ENCODE data around the gene SCAP.

SCAP gene

DNA sequence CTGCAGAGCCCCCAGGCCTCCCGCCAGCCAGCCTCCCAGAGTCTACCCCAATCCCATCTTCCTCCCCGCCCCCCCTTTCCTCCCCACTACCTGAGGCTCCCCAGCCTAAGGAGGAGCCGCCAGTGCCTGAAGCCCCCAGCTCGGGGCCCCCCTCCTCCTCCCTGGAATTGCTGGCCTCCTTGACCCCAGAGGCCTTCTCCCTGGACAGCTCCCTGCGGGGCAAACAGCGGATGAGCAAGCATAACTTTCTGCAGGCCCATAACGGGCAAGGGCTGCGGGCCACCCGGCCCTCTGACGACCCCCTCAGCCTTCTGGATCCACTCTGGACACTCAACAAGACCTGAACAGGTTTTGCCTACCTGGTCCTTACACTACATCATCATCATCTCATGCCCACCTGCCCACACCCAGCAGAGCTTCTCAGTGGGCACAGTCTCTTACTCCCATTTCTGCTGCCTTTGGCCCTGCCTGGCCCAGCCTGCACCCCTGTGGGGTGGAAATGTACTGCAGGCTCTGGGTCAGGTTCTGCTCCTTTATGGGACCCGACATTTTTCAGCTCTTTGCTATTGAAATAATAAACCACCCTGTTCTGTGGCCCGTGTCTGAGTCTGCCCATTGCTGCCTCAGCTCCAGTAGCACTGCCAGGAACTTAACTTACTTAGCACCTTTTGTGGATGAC, 62.8 kb downstream of the SCAP start:
- DNase-seq = no peak

- DNase-seq = no peak
These were observed 63.3 kb downstream of the SCAP start for GRCh38 chr3:47412453-47412756.

GRCh38 chr3:47411696-47412452, 63.9 kb downstream of the SCAP start:
- no peak for DNase-seq

DNA sequence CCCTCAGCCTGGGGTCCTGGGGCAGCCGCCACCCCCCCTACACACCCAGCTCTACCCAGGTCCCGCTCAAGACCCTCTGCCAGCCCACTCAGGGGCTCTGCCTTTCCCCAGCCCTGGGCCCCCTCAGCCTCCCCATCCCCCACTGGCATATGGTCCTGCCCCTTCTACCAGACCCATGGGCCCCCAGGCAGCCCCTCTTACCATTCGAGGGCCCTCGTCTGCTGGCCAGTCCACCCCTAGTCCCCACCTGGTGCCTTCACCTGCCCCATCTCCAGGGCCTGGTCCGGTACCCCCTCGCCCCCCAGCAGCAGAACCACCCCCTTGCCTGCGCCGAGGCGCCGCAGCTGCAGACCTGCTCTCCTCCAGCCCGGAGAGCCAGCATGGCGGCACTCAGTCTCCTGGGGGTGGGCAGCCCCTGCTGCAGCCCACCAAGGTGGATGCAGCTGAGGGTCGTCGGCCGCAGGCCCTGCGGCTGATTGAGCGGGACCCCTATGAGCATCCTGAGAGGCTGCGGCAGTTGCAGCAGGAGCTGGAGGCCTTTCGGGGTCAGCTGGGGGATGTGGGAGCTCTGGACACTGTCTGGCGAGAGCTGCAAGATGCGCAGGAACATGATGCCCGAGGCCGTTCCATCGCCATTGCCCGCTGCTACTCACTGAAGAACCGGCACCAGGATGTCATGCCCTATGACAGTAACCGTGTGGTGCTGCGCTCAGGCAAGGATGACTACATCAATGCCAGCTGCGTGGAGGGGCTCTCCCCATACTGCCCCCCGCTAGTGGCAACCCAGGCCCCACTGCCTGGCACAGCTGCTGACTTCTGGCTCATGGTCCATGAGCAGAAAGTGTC, 64.7 kb downstream of the SCAP start:
- DNase-seq = no peak

DNA sequence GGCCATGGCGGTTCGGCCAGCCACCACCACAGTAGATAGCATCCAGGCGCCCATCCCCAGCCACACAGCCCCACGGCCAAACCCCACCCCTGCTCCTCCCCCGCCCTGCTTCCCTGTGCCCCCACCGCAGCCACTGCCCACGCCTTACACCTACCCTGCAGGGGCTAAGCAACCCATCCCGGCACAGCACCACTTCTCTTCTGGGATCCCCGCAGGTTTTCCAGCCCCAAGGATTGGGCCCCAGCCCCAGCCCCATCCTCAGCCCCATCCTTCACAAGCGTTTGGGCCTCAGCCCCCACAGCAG, 65.4 kb downstream of the SCAP start:
- no peak for DNase-seq

GRCh38 chr3:47409688-47410416, 65.9 kb downstream of the SCAP start:
- no peak for DNase-seq

- no peak for DNase-seq
These were observed 66.5 kb downstream of the SCAP start for GRCh38 chr3:47409284-47409683.

- DNase-seq = no peak
These were observed 66.9 kb downstream of the SCAP start for GRCh38 chr3:47408839-47409229.

GRCh38 chr3:47407896-47408838, 67.6 kb downstream of the SCAP start:
- DNase-seq = no peak

GRCh38 chr3:47407237-47407636, 68.5 kb downstream of the SCAP start:
- DNase-seq = no peak

DNA sequence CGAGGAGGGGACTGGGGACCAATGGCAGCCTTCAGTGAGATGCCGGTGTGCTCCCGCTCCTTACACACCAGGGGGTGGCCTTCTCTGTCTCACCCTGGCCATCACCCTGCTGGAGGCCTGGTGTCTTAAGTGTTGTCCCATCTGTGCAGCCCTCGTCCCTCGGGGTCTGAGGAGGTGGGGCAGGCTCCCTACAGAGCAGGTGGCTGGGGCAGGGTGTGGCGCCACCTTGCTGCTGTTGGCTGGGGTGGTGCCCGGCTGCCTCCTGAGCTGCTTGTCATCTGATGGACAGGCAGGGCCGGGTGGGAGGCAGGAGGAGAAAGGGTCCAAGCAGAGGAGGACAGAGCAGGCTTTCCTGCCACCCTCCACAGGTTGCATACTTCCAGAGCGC, 69.0 kb downstream of the SCAP start:
- DNase-seq = no peak

DNA sequence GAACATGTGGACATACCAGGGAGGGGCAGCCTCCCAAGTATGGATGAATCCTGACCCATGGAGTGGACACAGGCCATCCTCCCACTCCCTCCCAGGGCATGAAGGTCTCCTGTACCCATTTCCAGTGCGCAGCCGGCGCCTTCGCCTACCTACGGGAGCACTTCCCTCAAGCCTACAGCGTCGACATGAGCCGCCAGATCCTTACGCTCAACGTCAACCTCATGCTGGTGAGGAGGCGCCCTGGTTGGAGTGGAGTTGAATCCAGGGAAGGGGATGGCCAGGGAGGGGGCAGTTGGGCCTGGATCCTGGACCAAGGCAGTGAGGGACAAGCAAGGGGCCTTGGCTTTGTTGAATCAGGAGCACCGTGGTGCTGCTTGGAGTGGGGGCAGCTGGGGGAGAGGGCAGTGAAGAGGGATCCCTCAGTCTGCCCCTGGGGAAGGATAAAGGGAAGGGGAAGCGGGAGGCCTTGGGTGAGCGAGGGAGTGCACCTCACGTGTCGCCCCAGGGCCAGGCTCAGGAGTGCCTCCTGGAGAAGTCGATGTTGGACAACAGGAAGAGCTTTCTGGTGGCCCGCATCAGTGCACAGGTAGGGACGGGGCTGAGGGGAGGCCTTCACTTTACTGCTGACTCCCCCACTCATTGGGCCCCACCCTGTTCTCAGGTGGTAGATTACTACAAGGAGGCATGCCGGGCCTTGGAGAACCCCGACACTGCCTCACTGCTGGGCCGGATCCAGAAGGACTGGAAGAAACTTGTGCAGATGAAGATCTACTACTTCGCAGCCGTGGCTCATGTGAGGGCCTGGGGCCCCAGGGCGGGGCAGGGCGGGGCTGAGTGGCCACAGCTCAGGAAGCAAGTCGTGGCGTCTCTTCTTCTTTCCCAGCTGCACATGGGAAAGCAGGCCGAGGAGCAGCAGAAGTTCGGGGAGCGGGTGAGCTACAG, 69.7 kb downstream of the SCAP start:
- no peak for DNase-seq

DNA sequence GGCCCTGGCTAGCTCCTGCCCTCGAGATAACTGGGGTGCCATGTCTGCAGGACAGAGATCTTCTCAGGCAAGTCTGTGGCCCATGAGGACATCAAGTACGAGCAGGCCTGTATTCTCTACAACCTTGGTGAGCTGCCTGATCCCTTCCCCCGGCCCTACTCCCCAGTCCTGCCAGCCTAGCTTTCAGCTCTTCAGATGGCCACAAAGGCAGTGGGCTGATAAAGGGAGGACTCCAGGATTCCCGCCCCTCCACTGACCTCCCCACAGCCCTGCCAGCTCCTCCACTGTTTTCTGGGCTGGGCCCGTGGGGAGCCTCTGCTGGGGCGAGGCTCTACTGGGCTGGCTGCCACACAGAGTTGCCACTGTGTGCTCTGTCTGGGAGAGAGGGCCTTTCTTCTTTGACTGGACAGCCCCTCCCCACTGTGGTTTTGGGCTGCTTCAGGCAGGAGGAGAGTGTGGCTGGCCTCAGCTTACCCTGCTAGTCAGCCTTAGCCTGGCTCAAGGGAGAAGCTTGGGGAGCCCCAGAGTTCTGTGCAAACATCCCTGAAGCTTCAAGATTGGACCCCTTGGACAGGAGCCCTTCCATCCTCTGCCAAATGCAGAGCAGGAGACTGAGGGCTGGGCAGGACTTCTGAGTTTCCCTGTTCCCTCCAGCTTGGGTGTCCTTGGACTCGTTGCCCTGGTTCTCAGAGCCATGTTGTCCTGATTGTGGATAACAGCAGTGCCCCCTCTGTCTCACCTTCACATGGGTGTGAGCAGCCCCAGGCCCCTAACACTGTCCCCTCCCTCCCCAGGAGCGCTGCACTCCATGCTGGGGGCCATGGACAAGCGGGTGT, 70.6 kb downstream of the SCAP start:
- DNase-seq = no peak

DNA sequence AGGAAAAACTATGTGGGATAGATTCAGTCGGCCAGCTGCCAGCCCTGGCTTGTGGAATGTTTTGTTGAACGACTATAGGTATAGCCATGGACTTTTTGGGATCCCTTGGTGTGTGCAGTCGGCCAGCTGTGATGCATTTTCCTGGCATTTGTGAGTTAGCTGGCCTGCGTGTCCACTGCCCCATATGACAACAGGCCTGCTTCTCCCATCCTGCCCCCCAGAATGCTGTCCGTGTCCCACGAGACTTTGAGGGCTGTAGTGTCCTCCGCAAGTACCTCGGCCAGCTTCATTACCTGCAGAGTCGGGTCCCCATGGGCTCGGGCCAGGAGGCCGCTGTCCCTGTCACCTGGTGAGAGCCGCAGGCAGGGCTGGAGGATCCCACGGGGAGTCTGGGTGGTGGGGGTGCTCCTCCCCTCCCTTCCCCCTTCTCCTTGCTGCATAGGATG, 71.3 kb downstream of the SCAP start:
- no peak for DNase-seq

GRCh38 chr3:47399531-47400270, 76.0 kb downstream of the SCAP start:
- DNase-seq = no peak

- no peak for DNase-seq
These were observed 76.7 kb downstream of the SCAP start for GRCh38 chr3:47399016-47399415.

GRCh38 chr3:47398228-47398627, 77.5 kb downstream of the SCAP start:
- DNase-seq = no peak

DNA sequence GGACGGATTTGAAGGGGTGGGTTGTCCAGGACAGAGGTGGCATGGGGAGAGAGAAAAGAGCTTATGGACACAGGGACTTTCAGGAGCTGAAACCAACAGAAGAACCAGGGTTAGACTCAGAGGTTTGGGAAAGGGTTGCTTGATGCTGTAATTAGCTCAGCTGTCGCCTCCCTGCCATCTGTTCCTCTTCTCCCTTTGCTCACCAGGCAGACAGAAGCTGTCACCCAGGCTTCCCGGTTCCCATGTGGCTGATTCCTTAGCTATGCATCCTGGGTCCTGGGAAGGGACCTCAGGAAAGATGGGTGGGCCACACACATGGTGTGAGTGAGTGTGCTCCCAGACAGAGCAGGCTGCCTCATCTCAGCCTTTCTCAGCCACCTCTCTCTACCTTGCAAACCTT, 80.9 kb downstream of the SCAP start:
- no peak for DNase-seq

DNA sequence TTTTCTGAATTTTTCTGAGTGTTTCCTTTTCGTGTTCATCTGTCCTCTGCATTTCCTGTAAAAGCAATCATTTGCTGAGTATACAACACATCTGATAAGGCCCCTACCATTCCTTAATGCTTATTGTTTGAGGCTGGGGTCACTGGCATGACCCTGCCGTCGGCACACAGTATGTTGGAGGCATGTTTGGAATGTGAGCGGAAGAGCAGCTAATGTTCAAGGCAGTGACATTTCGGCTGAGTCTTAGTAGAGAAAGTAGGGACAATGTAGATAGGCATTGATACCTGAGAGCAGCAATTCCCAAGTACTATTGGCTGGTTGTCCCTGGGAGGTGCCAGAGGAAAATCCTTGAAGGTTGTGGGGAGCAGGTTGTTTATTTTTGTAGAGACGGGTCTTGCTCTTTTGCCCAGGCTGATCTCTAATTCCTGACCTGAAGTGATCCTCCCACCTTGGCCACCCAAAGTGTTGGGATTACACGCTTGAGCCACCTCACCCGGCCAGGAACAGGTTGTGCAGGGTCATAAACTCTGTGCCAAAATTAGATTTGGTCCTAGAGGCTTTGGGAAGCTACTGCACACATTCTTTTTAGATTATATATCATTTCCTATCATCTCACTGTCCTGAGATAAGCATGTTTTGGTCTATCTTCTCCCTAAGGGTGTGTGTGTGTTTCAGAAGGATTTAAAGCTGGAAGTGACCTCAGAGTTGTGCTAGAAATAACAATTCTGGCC, 81.4 kb downstream of the SCAP start:
- DNase-seq = no peak

Measured in NCI-H2029 (cell line).